Right lung (tissue), 5 donors: Measurements from ENCODE around the gene CNTN5. TPM values are rescaled to one million over a fixed set of nuclear protein-coding genes. Genes with fewer than 3 reads are reported as not detected.

Source experiments
- DNase-seq, 2 donors: peaks; one replicate each; pipeline ENCODE4 v3.0.0-alpha.2; 2013
- polyA plus RNA-seq, 5 donors: library from polyadenylated mRNA; unstranded; fragments of 120-200 nt; gene quantifications; one replicate each; pipeline versions ENCODE4 v1.2.1 to v1.2.3, GENCODE V29; 2013; ENCODE audit warnings: inconsistent platforms in 1 of 5, low replicate concordance in 1 of 5; ENCODE audit not compliant: insufficient read length in 5 of 5, insufficient read depth in 1 of 5

CNTN5 gene
- polyA plus RNA-seq, 5 donors, result 0.12 to 0.50 (median 0.19) TPM

DNA sequence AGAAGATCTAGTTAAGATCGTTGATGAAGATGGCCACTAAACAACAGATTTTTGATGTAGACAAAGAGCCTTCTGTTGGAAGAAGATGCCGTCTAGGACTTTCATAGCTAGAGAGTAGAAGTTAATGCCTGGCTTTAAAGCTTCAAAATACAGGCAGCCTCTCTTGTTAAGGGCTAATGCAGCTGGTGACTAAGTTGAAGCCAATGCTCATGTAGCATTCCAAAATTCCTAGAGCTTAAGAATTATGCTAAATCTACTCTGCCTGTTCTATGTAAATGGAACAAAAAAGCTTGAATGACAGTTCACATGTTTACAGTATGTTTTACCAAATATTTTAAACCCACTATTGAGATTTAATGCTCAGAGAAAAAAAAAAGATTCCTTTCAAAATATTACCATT lies 492.6 kb downstream of the CNTN5 start:
- no peak for DNase-seq

DNA sequence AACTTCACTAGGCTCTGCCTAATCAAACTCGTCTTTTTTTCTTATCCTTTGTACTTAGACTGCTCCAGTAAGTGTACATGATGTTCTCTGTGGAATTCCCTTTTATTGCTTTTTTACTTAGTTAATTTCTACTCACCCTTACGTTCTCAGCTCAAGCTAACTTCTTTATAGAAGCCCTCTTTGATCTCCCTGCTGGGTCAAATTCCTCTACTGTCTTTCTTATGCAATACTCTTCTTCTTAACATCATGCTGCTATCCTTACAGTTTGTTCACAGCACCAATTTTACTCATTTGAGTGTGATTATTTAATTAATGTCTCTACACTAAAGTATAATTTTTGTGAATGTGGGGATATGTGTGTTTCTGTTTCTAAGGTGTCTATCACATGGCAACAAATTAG lies 498.3 kb downstream of the CNTN5 start:
- DNase-seq, result no peak

DNA sequence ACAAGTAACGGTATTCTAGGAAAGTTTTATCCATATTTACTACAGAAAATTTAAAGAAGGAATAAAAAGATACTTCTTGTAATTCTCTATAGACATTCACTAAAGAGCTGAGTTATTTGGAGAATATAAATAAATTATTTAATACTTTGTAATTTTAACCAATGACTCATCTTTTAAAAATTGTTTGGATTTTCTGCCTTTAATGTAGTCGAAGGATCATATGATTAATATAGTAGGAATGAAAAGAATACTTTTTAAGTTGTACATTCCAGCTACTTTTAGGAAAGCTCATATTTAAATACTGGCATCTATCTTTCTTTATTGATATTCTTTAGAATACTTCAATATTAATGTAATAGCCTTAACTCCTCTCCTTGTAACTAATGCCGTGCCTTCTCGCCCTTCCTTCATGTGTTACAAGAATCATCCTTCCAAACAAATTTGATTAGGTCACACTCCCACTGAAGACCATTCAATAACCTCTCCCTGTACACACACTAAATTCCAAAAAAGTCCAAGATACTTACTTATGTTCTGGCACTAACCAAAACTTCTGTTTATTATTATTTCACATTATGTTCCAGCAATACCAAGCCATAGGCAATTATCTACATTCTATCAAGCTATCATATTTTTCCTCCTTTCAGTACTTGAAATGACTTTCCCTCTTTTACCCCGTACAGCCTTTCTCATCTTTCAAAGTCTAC lies 501.9 kb downstream of the CNTN5 start:
- DNase-seq, result no peak

DNA sequence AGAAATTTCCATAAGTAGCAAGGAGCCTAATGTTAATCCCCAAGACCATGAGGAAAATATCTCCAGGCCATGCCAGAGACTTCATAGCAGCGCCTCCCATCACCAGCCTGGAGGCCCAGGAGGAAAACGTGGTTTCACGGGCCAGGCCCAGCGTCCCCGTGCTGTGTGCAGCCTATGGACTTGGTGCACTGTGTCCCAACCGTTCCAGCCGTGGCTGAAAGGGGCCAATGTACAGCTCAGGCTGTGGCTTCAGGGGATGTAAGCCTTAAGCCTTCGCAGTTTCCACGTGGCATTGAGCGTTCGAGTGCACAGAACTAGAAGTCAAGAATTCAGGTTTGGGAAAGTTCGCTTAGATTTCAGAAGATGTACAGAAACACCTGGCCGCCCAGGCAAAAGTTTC lies 510.7 kb downstream of the CNTN5 start:
- DNase-seq, result no peak

DNA sequence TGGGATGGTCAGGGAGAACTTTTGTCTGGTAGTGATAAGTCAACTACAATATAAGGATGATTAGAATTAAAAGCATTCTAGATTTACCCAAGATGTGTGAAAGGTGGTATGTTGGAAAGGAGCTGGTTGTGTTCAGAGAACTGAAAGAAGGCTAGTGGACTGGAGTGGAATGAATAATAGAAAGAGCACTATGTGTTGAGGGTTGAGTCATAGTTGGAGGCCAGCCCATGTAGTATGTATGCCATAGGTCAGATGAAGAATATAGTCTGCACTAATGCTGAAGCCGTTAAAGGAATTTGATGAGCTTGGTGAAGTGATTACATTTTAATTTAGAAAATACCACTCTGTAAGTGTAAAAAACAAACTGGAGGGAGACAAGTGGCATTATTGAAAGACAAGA lies 514.1 kb downstream of the CNTN5 start:
- DNase-seq, result no peak

DNA sequence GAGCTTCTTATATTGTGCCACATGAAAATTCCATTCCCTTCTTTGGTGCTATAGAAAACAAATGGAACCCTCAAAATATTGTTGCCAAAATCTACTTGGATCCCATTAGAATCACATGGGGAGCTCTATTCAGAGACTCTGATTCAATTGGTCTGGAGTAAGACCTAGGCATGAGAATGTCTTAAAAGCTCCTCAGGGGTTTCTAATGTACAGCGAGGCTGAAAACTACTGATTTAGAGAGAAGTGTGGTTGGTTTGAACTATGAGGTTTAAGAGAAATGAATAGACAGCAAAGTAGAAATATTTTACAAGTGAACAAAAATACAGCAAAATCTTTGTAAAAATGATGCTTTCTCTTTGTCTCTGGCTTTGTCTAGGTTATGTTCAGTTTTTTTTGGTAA lies 514.7 kb downstream of the CNTN5 start:
- no peak for DNase-seq

DNA sequence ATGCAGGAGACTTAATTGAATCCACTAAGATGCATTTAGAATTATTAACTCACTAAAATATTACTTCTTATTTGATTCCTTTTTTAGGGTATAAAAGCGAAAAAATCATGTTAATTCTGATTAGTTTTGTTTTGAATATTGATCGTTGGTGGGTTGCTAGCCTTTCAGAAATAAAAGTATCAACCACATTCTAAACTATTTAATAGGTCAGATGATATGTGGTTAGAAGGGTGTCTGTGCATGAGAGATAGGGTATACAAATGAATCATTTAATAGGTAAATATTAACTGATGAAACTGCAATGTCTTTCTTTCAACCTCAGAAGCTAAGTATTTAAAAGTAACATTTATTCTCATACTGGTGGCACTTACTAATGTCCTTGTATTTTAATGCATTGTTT lies 515.1 kb downstream of the CNTN5 start:
- no peak for DNase-seq

DNA sequence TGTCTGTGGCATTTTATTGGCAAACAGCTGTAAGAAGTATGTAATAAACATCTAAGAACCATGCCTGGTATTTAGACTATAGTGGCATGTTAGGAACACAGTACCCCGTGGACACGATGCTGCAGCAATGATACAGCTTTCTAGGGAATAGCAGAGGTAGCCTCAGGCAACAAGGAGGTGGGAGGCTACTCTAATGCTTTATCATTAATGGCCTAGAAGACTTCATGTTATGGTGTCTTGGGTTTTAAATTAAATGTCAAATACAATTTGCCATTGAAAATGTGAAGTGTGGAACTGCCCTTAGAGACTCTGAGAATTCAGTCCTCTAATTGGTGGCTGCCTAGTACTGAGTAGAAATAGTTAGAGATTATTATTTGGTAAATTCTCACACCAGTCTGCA lies 516.9 kb downstream of the CNTN5 start:
- no peak for DNase-seq

DNA sequence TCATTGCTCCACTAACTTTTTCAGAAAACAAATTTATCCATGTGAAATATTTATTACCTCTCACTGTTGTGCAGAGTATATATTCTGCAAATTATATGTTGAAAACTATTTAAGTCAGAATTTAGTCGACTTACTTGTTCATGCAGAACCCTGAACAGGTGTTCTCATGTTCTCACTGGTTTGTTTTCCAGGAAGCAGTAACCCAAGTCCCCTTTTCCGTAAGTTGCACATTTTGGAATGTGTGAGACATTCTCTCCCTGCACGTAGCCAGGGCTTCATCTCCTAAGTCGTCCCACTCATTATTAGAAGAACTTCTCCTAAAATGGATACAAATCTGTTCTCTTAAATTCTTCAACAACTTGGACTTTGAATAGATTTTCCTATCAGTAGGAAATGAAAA lies 524.9 kb downstream of the CNTN5 start:
- no peak for DNase-seq

DNA sequence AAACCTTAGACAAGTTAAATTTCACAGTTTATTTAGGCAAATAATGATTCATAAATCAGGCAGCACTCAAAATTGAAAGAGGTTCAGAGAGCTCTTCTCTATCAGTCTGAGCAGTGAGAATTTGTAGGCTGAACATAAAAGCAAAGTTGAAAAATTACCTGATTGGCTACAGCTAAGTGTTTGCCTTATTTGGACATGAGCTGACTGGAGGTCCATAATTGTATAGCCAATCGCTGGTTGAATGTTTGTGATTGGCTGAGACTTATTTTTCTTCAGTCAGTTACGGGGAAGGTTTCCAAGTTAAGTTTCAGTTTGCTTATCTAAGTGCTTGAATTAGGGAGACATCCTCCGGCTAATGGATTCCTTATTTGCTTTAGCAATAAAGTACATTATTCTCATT lies 527.5 kb downstream of the CNTN5 start:
- no peak for DNase-seq

DNA sequence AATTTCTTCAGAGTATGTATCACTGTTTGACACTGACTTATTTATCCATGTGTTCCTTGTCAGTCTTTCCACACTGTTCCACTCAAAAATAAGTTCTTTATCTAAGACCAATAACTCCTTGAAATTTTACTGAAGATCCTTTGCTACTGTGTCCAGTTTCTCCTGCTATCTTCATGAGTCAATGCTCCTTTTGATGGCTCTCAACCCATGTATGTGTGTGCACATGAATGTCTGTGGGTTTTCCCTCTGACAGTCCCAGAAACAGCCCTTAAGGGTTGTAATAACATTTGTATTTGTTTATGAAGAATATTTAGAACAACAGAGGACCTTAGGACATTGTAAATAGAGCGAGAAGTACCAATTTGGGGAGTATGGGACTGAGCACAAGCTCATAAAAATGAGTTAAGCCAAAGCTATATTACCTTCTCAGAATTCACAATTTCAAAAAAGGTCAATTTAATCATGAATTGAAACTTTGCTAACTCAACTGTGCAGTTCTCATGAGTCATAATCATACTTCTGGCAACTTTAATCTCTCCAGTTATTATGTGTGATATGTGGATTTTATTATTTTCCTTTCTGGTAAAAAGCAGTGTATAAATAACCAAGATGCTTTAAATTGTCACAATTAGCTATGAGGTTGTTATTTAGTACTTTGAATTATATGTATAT lies 533.6 kb downstream of the CNTN5 start:
- DNase-seq, result no peak

DNA sequence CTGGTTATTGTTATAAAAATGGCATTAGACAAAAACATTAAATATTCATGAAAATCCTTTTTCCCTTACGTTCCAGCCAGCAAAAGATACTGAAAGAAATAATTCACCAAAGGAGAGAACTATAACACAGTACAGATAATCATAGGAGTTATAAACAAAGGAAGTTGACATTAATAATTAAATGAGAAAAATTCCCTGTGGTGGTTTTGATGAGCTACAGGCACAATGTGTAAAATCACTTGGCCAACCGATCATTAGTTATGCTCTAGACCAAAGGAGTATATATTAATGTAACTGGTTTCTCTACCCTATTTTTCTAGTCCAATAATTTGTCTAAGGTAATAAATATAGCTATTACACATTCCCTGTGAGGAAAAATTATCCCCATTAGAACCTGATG lies 534.7 kb downstream of the CNTN5 start:
- DNase-seq, result no peak

DNA sequence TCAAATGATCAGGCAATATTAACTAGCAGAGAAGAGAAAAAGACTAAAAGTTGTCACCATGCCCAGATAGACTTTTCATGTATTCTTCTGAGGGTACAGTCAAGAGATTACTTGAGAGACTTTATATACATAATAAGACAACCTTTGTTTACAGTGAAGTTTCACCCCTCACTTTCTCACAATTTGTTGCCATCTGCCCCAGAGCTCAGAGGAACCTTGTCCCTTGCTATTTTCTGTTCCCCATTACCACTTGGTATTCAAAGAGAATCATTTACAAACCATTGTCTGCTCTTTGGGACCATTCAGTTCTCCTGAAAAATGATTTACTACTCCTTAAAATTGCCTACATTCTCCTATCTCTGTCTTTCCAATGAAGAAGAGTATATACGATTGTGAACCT lies 544.6 kb downstream of the CNTN5 start:
- no peak for DNase-seq

DNA sequence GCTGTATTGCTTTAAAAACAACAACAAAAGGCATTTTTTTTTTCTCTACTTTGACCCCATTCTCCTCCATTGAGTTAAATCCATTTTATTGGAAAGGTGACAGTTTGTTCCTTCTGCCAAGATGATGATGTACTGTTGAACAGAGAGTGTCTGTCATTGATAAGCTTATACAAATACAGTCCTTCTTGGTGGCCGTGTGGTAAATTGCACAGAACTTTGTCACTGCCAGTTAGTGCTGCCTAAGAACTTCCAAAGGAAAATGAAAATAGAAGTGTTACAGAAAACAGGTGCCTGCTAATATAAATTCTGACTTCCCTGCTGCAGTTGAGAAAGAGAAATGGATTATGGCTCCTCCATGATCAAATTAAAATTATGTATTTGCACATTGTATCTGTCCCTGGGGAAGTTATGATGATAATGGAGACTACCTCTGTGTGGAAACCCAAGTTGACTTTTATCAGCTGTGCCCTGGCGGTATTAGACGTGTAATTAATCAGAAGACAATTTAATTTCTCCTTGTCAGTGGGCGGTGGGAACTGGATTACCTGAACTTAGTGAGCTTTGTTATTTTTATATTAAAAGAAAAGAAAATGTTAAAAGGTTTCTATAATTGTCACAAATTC lies 546.7 kb downstream of the CNTN5 start:
- DNase-seq, result no peak

DNA sequence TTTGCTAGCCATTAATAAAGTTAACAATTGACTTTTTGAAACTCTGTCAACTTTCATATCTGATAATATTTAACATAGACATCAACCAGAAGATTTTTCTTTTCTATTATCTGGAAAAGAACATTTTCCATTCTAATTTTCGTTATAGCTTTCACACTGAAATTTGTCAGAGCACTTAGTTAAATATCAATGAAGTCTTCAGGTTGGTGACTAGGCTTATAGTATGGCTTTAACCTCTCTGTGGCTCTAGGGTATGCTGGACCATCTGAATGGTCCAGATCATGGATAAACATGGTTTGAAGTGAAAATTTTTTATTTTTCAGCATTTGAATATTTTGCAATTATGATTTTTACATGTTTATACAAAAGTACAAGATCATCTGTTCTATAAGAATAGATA lies 548.1 kb downstream of the CNTN5 start:
- no peak for DNase-seq

DNA sequence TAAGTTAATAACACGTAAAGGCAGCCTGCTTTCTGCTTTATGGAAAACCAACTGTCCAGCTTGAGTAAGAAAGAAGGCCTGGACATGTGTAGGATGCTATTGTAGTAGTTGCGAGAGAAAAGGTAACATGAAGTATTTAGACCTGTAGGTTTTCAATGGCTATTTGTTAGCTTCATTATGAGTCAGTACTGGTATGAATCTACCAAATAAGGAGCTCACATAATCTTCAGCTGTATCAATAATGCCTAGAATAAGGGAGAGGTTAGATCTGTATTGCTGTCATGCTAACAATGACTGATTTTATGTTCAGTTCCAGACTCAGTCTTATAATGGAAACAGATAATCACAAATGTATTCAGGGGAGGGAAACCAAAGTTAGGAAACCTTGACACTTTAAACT lies 550.3 kb downstream of the CNTN5 start:
- DNase-seq, result no peak

DNA sequence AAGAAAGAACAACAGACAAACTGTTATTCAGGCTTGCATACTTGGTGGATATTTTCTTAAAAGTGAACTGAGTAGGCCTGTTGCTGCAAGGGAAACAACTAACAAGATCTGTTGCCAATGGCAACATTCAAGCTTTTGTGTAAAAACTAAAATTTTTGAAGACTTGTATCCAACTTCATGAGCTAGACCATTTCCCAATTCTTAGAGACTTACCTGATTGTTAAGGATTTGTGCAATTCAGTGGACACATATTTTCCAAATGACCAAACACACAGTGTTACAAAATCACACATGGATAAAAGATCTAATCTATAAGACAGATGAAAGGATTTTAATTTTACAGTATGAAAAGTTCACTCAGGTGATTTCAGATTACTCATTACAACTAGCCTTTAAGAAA lies 564.1 kb downstream of the CNTN5 start:
- DNase-seq, result no peak

DNA sequence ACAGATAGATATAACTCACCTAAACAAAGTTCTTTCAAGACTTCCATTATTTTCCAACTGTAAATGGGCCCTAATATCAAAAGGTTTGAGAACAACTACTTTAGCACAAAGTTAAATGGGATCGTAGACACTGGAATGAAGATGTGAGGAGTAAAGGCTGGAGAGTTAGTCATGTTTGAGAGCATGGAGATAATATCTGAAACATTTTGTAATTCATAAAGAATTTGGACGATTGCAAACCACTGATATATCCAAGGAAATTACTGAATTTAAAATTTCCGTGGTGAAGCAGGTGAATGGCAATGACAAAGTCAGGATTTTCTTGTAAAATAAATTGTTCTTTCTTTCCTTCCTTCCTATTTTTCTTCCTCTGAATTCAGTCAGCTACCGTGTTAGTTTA lies 564.9 kb downstream of the CNTN5 start:
- DNase-seq, result no peak

DNA sequence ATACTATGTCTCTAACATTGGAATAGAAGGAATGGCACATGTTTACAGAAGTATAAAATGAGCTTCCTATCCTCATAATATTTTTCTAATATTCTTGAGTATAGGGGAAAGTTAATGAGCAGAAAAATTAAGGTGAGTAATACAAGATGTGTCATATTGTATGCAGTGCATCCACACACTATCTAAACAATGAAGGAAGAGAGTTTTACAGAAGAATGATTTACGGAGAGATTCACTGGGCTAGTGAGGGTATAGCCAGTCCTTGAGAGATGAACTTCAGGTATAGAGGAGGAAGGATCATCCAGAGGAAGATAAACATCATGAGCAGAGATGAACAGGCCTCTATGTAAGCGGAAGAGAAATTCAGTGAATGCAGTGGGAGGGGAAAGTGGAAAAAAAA lies 569.0 kb downstream of the CNTN5 start:
- no peak for DNase-seq

DNA sequence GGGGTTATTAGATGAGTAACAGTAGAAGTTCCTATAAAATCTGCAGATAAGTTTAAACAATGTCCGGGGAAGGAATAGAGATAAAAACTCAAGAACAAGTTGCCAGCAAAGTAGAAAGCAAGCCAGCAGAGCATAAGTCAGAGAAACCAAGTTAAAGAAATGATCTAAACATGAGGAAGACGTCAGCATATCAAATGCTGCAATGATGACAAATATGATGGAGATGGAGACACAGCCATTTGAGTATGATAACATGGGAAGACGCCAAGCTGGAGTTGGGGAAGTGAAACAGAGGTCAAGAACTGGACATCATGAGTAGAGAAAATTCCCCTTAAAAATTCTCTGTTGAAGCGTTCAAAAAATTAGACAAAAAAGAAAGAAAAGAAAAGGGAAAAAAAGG lies 571.5 kb downstream of the CNTN5 start:
- no peak for DNase-seq

DNA sequence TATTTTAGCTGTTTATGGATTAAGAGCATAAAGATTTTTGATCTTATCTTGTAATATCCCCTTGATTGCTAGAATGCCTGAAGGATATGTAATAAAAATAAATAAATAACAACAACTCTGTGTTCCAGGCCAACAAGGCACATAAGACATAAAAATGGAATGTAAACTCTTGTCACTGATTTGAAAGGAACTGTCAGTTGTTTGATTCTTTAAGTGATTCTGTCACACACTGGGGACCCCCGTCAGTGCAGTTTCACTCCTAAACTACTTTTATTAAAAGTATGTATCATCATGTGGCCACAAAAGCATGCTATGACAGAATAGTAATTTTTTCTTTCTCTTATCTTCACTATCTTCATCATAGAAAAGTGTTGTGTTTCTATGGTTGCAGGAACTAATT lies 572.4 kb downstream of the CNTN5 start:
- DNase-seq, result no peak

DNA sequence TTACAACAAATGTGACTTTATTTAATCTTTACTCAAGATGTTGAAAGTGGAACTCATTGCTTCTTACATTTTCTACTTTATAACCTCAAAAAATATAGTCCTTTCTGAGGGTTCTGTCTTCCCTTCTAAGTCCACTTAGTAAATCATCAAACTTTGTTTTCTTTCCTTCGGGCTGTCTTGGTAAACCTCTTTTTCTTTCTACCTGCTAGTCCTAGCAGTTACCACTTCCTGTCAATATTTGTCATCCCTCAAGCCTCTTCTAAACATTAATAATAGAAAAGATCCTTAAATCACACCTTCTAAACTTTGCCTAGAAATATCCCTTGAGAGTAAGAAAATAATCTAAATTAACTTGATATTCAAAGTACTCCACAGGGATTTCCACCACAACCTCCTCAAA lies 580.4 kb downstream of the CNTN5 start:
- DNase-seq, result no peak

DNA sequence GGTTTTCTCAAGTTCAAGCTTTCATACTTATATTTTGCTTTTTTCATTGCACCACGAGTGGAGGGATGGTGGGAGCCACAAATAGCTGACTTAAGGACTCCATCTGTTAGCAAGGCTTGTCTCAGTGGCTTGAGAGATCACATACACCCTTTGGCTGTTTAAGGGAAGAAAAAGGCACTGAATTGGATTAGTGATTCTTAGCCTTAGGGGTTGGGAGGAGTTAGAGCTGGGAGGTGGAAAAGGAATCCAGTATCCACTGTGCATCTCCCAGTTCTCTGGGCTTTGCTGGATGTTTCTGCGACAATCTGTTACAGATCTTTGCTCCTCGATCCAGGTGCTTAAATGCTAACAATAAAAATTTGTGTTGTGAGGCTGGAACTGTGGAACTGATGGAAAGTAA lies 593.6 kb downstream of the CNTN5 start:
- no peak for DNase-seq

DNA sequence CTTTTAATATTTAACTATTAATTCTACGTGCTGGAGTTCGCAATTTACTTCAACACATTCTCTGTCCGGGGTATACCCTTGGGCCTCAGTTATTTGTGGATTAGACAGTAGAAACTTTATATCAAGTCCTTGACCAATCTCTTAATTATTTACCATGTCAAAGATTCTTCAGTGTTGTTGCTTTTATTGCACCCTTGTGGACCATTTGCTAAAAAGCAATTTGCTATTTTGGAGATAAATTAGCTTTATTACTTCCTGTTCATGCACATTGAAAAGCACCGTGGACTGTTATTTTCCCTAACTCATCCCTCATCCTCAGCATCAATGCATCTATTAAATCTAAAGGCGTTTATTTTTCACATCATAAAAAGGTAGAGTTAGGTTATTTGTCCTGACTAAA lies 609.9 kb downstream of the CNTN5 start:
- no peak for DNase-seq
